SH-SY5Y (cell line): ENCODE results near the gene FGF21.

Source experiments
- GATA2 ChIP-seq: IDR thresholded peaks from 2 replicates; pipeline ENCODE4 v1.6.1; 2011; ENCODE audit warnings: mild to moderate bottlenecking, low read depth, low read length
- GATA3 ChIP-seq: IDR thresholded peaks from 2 replicates; pipeline ENCODE4 v1.6.1; 2011; ENCODE audit warnings: low read depth, mild to moderate bottlenecking, low read length, moderate library complexity

- TF ChIP-seq GATA3, result no peak
- no peak for TF ChIP-seq GATA2
Measured at GRCh38 chr19:48724796-48725753, 30.2 kb upstream of the FGF21 start.
